ENCODE measurements around the gene GARRE1.

GARRE1 gene

DNA sequence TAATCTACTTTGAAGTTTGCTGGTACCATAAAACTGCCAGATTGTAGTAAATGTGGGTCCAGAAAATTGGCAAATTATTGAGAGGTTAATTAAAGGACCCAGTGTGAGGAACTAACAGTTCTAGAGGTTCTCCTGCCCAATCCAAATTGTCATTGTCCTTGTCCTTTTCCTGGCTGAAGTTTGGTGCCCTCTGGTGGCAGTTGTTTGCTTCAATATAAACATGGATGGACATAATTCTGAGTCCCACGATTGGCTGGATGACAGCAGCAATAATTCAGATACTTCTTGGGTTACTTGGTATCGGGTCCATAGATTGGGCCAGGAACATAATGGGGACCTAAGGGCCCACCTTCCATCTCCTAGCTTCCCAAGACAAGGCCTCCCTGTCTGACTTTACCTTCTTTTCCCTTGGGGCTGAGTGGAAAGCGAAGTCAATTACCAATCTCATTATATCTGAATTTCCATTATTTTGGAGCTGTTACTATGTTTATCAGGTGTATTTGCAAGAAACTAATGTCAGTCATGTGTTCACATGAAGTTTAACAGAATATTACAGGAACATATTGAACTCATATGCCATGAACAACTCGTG is 33.8 kb upstream of the GARRE1 start:
- Histone ChIP-seq H3K4me3 (ENCODE audit: low read length) (no peak overlapping the region), H3K27me3 (replicated peaks; ENCODE audit: control insufficient read depth, insufficient read depth, low read length) (no peaks in the 10 kb centered on the region), H3K9me3 (ENCODE audit: control insufficient read depth, low read length) (no peaks in the 10 kb centered on the region), H3K36me3 (ENCODE audit: control insufficient read depth, insufficient read depth, low read length, severe bottlenecking) (peaks cover 67% of the 10 kb centered on the region), H3K9ac (ENCODE audit: low read length) (no peak overlapping the region), H3K4me1 (ENCODE audit: control insufficient read depth, insufficient read depth, low read length) (peaks cover 24% of the 10 kb centered on the region)
- peak; percentile 89 for DNase-seq (ENCODE audit: low read depth)

DNA sequence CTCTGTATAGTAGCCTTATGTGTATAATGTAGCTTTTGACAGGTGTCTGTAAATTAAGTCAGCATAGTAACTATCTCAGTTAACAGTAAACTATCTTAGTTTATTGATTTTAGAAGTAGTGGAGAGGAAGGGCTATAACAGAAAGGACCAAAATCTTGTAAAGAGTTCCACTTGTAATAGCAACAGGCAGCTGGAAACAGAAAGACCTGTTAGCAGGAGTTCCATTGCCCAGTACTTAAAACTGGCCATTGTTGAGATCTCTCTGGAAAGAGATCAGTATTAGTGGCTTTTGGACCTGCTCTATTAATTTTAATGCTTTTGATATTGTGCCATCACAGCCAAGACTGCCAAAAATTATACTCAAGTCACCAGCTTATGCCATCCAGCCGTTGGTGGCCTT is 32.0 kb upstream of the GARRE1 start:
- H3K4me3 ChIP-seq (ENCODE audit: low read length): no peak overlapping the region
- no peak for DNase-seq (ENCODE audit: low read depth)
- no peak overlapping the region for H3K9ac ChIP-seq (ENCODE audit: low read length)
- peaks cover 33% of the 10 kb centered on the region for H3K4me1 ChIP-seq (ENCODE audit: control insufficient read depth, insufficient read depth, low read length)
- peaks cover 80% of the 10 kb centered on the region for H3K36me3 ChIP-seq (ENCODE audit: control insufficient read depth, insufficient read depth, low read length, severe bottlenecking)
- H3K27me3 ChIP-seq (replicated peaks; ENCODE audit: control insufficient read depth, insufficient read depth, low read length): no peaks in the 10 kb centered on the region
- no peaks in the 10 kb centered on the region for H3K9me3 ChIP-seq (ENCODE audit: control insufficient read depth, low read length)

DNA sequence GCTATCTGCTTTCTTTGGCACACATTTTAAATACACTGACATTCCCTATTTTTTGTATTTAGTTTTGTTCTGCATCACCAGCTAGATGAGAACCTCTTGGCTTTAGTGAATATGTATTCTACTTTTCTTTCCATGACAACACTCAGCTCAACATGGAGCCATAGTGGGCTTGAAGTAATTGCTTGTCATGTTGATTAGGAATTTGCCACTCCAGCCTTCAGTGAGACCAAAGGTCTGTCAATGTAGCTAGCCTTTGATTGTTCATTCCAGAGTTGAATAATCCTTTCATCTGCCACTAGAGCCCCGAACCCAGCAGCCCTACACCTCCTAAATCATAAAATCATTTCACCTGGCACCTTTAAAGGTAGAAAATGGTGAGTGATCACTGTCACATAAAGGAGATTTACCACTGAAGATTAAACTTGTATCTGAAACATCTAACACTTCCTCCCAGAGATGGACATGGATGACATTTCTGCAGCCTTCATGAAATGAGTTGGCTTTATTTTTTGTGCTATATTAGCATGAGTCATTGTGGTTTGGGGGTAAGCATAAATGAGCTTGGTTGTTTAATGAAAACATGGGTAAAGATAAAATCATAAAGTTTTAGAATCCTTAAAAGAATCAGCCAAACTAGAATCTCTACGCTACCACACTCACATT is 29.2 kb upstream of the GARRE1 start:
- H3K36me3 ChIP-seq (ENCODE audit: control insufficient read depth, insufficient read depth, low read length, severe bottlenecking): peaks cover 88% of the 10 kb centered on the region
- H3K4me3 ChIP-seq (ENCODE audit: low read length): peak overlapping the region; percentile 7
- H3K9me3 ChIP-seq (ENCODE audit: control insufficient read depth, low read length): no peaks in the 10 kb centered on the region
- H3K9ac ChIP-seq (ENCODE audit: low read length): no peak overlapping the region
- H3K4me1 ChIP-seq (ENCODE audit: control insufficient read depth, insufficient read depth, low read length): peaks cover 43% of the 10 kb centered on the region
- H3K27me3 ChIP-seq (replicated peaks; ENCODE audit: control insufficient read depth, insufficient read depth, low read length): no peaks in the 10 kb centered on the region
- DNase-seq (ENCODE audit: low read depth): peak; percentile 40

DNA sequence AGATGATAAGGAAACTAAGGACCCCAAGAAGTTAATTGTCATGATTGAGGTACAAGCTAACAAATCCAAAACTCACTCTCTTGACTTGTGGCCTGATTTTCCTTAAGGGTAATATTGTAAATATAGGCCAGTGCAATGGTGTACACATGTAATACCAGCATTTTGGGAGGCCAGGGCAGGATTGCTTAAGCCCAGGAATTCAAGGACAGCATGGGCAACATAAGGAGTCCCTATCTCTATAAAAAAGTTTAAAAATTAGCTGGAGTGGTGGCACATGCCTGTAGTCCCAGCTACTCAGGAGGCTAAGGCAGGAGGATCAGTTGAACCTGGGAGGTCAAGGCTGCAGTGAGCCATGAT is 28.7 kb upstream of the GARRE1 start:
- Histone ChIP-seq H3K4me1 (ENCODE audit: control insufficient read depth, insufficient read depth, low read length) (peaks cover 43% of the 10 kb centered on the region), H3K36me3 (ENCODE audit: control insufficient read depth, insufficient read depth, low read length, severe bottlenecking) (peaks cover 88% of the 10 kb centered on the region), H3K27me3 (replicated peaks; ENCODE audit: control insufficient read depth, insufficient read depth, low read length) (no peaks in the 10 kb centered on the region), H3K4me3 (ENCODE audit: low read length) (peak overlapping the region; percentile 7), H3K9ac (ENCODE audit: low read length) (no peak overlapping the region), H3K9me3 (ENCODE audit: control insufficient read depth, low read length) (no peaks in the 10 kb centered on the region)
- DNase-seq (ENCODE audit: low read depth): no peak

DNA sequence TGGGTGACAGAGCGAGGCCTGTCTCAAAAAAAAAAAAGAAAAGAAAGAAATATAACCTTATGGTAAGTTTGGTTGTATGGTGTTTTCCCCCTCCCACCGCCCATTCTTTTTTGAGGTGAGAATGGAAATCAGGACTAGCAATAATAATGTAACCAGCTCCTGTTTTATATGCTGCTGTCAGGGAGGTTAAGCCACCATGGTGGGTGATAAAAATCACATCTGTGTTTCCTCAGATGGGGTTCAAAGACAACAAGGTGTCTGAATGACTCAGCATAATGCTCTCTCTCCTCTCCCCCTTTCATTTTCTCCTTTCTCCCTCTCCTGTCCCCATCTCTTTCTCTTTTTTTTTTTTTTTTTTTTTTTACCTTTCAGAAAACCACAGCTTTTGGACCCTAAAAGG is 28.3 kb upstream of the GARRE1 start:
- Histone ChIP-seq H3K9ac (ENCODE audit: low read length) (no peak overlapping the region), H3K4me3 (ENCODE audit: low read length) (peak overlapping the region; percentile 7), H3K4me1 (ENCODE audit: control insufficient read depth, insufficient read depth, low read length) (peaks cover 43% of the 10 kb centered on the region), H3K36me3 (ENCODE audit: control insufficient read depth, insufficient read depth, low read length, severe bottlenecking) (peaks cover 89% of the 10 kb centered on the region), H3K27me3 (replicated peaks; ENCODE audit: control insufficient read depth, insufficient read depth, low read length) (no peaks in the 10 kb centered on the region), H3K9me3 (ENCODE audit: control insufficient read depth, low read length) (no peaks in the 10 kb centered on the region)
- DNase-seq (ENCODE audit: low read depth): no peak

DNA sequence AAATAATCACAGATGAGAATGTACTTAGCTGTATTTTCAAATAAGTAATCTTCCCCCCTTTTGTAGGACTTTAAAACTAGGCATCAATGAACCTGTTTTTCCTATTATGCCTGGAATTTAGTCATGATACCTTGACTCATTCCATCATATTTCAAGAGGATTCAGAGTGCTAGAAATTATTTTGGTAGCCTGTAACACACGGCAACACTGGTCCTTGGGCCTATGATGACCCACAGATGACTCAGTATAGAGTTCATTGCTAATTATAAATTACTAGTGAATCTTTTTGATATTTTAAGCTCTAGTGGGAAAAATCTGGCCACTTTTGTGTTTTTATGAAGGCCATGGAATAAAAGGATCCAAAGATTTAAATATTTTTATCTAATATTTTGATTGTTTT is 26.0 kb upstream of the GARRE1 start:
- no peaks in the 10 kb centered on the region for H3K27me3 ChIP-seq (replicated peaks; ENCODE audit: control insufficient read depth, insufficient read depth, low read length)
- peaks cover 50% of the 10 kb centered on the region for H3K4me1 ChIP-seq (ENCODE audit: control insufficient read depth, insufficient read depth, low read length)
- no peak for DNase-seq (ENCODE audit: low read depth)
- H3K4me3 ChIP-seq (ENCODE audit: low read length): no peak overlapping the region
- no peaks in the 10 kb centered on the region for H3K9me3 ChIP-seq (ENCODE audit: control insufficient read depth, low read length)
- H3K9ac ChIP-seq (ENCODE audit: low read length): no peak overlapping the region
- H3K36me3 ChIP-seq (ENCODE audit: control insufficient read depth, insufficient read depth, low read length, severe bottlenecking): peaks cover 66% of the 10 kb centered on the region

DNA sequence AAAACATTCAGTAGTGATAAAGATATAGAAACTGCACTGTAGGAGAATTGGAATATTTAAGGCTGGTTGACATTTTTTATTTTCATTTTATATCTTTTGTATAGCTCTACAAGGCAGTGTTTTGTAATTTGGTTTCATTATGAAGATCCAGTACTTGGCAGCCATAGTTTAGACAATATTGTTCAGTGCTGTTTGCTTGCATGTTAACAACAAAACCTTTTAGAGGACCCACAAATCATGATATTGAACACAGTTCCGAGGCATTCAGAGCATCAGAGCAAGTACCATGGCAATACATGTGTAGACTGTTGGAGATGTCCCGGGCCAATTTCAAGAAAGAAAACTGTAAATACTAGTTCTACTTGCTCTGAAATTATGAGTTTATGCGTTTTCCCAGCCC is 25.6 kb upstream of the GARRE1 start:
- peaks cover 55% of the 10 kb centered on the region for H3K4me1 ChIP-seq (ENCODE audit: control insufficient read depth, insufficient read depth, low read length)
- no peak for DNase-seq (ENCODE audit: low read depth)
- no peaks in the 10 kb centered on the region for H3K9me3 ChIP-seq (ENCODE audit: control insufficient read depth, low read length)
- peak overlapping the region; percentile 20 for H3K9ac ChIP-seq (ENCODE audit: low read length)
- H3K27me3 ChIP-seq (replicated peaks; ENCODE audit: control insufficient read depth, insufficient read depth, low read length): no peaks in the 10 kb centered on the region
- no peak overlapping the region for H3K4me3 ChIP-seq (ENCODE audit: low read length)
- H3K36me3 ChIP-seq (ENCODE audit: control insufficient read depth, insufficient read depth, low read length, severe bottlenecking): peaks cover 62% of the 10 kb centered on the region

DNA sequence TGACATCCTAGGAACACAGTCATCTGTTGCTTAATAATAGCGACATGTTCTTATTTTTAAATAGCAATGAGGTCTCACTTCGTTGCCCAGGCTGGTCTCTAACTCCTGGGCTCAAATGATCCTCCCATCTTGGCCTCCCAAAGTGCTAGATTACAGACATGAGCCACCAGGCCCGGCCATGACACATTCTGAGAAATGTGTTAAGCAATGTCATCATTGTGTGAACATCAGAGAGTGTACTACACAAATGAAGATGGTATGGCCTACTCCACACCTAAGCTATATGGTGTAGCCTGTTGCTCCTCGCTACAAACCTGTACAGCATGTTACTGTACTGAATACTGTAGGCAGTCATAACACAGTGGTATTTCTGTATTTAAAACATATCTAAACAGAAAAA is 24.6 kb upstream of the GARRE1 start:
- Histone ChIP-seq H3K36me3 (ENCODE audit: control insufficient read depth, insufficient read depth, low read length, severe bottlenecking) (peaks cover 55% of the 10 kb centered on the region), H3K9ac (ENCODE audit: low read length) (no peak overlapping the region), H3K9me3 (ENCODE audit: control insufficient read depth, low read length) (no peaks in the 10 kb centered on the region), H3K27me3 (replicated peaks; ENCODE audit: control insufficient read depth, insufficient read depth, low read length) (no peaks in the 10 kb centered on the region), H3K4me3 (ENCODE audit: low read length) (no peak overlapping the region), H3K4me1 (ENCODE audit: control insufficient read depth, insufficient read depth, low read length) (peaks cover 53% of the 10 kb centered on the region)
- no peak for DNase-seq (ENCODE audit: low read depth)

DNA sequence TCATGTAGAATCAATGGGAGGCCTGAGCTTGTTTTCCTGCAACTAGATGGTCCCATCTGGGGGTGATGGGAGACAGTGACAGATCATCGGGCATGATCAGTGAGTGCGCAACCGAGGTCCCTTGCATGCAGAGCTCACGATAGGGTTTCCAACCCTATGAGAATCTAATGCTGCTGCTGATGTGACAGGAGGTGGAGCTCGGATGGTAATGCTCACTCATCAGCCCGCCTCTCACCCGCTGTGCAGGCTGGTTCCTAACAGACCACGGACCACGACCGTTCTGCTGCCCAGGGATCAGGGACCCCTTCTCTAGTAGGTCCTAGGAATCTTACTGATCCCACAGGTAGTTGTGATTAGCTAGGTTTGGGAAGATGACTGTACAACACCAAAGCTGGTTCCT is 23.5 kb upstream of the GARRE1 start:
- Histone ChIP-seq H3K36me3 (ENCODE audit: control insufficient read depth, insufficient read depth, low read length, severe bottlenecking) (peaks cover 44% of the 10 kb centered on the region), H3K9me3 (ENCODE audit: control insufficient read depth, low read length) (no peaks in the 10 kb centered on the region), H3K27me3 (replicated peaks; ENCODE audit: control insufficient read depth, insufficient read depth, low read length) (no peaks in the 10 kb centered on the region), H3K4me1 (ENCODE audit: control insufficient read depth, insufficient read depth, low read length) (peaks cover 42% of the 10 kb centered on the region), H3K4me3 (ENCODE audit: low read length) (no peak overlapping the region), H3K9ac (ENCODE audit: low read length) (no peak overlapping the region)
- DNase-seq (ENCODE audit: low read depth): no peak

DNA sequence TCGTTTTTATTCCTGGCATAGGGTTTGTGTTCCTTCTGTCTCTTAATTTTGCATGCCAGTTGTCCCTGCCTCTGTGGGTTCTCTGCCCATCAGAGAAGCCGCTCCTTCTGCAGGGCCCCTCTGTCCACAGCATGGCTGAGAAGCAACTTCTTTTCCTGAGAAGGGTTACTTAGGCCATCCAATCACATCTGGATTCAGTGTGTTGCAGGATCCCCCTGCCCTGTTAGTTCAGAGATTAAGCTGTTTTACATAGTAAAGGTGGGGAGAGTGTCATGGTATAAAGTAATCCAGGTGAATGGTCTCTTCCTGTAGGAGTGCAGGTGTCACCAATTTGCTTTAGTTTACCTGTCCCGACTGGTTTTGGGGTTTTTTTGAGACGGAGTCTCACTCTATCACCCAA is 22.9 kb upstream of the GARRE1 start:
- Histone ChIP-seq H3K27me3 (replicated peaks; ENCODE audit: control insufficient read depth, insufficient read depth, low read length) (no peaks in the 10 kb centered on the region), H3K4me1 (ENCODE audit: control insufficient read depth, insufficient read depth, low read length) (peaks cover 39% of the 10 kb centered on the region), H3K4me3 (ENCODE audit: low read length) (no peak overlapping the region), H3K36me3 (ENCODE audit: control insufficient read depth, insufficient read depth, low read length, severe bottlenecking) (peaks cover 38% of the 10 kb centered on the region), H3K9ac (ENCODE audit: low read length) (no peak overlapping the region), H3K9me3 (ENCODE audit: control insufficient read depth, low read length) (no peaks in the 10 kb centered on the region)
- no peak for DNase-seq (ENCODE audit: low read depth)

DNA sequence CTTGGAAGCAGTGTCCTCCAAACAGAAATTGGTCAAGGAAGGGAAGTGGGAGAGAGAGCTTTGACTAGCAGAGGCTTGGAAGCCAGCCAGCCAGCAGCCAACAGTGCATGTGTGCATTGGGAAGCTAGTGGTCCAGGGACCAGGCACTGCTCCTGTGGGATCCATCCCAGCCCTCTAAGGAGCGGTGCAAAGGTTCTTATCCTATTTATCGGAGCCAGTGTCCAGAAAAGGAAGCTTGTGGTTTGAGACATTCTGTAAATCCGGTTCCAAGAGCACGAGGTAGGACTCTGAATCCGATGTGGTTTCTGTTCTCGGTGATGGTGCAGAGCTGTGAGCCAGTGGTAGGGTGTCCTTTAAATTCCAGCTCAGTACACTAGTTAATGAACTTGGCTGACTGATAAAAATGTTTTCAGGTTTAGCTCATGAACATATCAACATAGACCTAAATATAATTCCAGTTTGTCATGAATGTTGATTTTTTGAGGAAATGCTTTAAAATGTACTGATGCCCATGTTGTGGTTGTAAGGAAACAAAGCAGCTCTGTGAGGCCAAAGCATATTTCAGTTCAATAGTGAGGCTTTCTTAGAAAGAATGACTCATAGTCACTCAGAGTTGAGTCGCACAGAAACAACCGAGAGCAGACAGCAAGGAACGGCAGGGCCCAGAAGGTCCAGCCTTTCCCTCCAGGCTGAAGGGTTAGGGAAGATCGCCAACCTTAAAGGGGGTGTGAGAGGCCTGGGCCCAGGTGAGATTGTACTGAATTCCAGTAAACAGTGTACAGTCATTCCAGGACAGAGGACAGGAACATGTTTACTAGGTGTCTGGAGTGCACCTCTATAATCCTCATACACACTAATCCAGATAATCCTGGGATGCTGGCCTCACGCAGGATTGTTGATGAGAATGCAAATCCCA is 21.5 kb upstream of the GARRE1 start:
- Histone ChIP-seq H3K27me3 (replicated peaks; ENCODE audit: control insufficient read depth, insufficient read depth, low read length) (no peaks in the 10 kb centered on the region), H3K9ac (ENCODE audit: low read length) (peak overlapping the region; percentile 39), H3K9me3 (ENCODE audit: control insufficient read depth, low read length) (no peaks in the 10 kb centered on the region), H3K36me3 (ENCODE audit: control insufficient read depth, insufficient read depth, low read length, severe bottlenecking) (peaks cover 27% of the 10 kb centered on the region), H3K4me3 (ENCODE audit: low read length) (peak overlapping the region; percentile 28), H3K4me1 (ENCODE audit: control insufficient read depth, insufficient read depth, low read length) (peaks cover 40% of the 10 kb centered on the region)
- peak; percentile 87 for DNase-seq (ENCODE audit: low read depth)
